HEK293 (cell line): Measurements from ENCODE around the gene TTC34.

Source experiments
- CTCF ChIA-PET: fragments of 350-600 bp; formaldehyde crosslinking; extraction: SDS; loops from one replicate; lab custom pipeline; 2021; ENCODE audit warnings: antibody characterized with exemption; lab: Yijun Ruan, JAX
- POLR2A ChIA-PET: fragments of 300-600 bp; formaldehyde crosslinking; extraction: SDS; loops from one replicate; lab custom pipeline; 2020; ENCODE audit warnings: antibody characterized with exemption, inconsistent platforms; lab: Yijun Ruan, JAX
- H3K27ac ChIP-seq: fragments of 200-500 bp; sonication (Bioruptor generic); 2 replicates; pipeline ENCODE4 v1.5.1; 2014; ENCODE audit warnings: low read depth, low read length, control low read depth, inconsistent platforms; ENCODE audit errors: extremely low read depth
- H3K36me3 ChIP-seq, 2 experiments: fragments of 200-500 bp in 1 of 2; sonication (Bioruptor generic) in 1 of 2; 1 replicate in 1 of 2; 2 replicates in 1 of 2; pipeline ENCODE4 v1.5.1; 2014 to 2017; ENCODE audit warnings: inconsistent platforms in 2 of 2, low read length in 2 of 2; ENCODE audit not compliant: control insufficient read depth in 2 of 2, insufficient read depth in 1 of 2
- H3K4me1 ChIP-seq: fragments of 200-500 bp; sonication (Bioruptor generic); 2 replicates; pipeline ENCODE4 v1.5.1; 2014; ENCODE audit warnings: mild to moderate bottlenecking, low read length, inconsistent platforms; ENCODE audit not compliant: control insufficient read depth, insufficient read depth
- H3K4me3 ChIP-seq: 2 replicates; pipeline ENCODE4 v1.5.1; 2011; ENCODE audit warnings: low read depth, mild to moderate bottlenecking, control low read depth, low read length, moderate library complexity
- H3K9me3 ChIP-seq: fragments of 200-500 bp; sonication (Bioruptor generic); 2 replicates; pipeline ENCODE4 v1.5.1; 2014; ENCODE audit warnings: low read depth, low read length, inconsistent platforms; ENCODE audit not compliant: control insufficient read depth, insufficient read depth
- HIC1 ChIP-seq: fragments of 450-650 bp; formaldehyde crosslinking; IDR thresholded peaks from 2 replicates; pipeline ENCODE4 v1.5.1; 2016; ENCODE audit warnings: missing biosample characterization, missing genetic modification characterization
- HOXC10 ChIP-seq: sonication (generic); formaldehyde crosslinking; IDR thresholded peaks from 2 replicates; pipeline ENCODE4 v1.8.1; 2023; ENCODE audit warnings: mild to moderate bottlenecking, missing genetic modification reagents
- KLF10 ChIP-seq: fragments of 450-650 bp; IDR thresholded peaks from 2 replicates; pipeline ENCODE4 v1.5.1; 2018; ENCODE audit warnings: missing biosample characterization, mild to moderate bottlenecking, missing genetic modification characterization
- OSR2 ChIP-seq: fragments of 450-650 bp; formaldehyde crosslinking; IDR thresholded peaks from 2 replicates; pipeline ENCODE4 v1.5.1; 2016; ENCODE audit warnings: missing biosample characterization, missing genetic modification characterization
- TCF7L2 ChIP-seq: IDR thresholded peaks from 2 replicates; pipeline ENCODE4 v1.6.1; 2011; ENCODE audit warnings: low read depth, mild to moderate bottlenecking, inconsistent platforms, low read length, moderate library complexity, borderline replicate concordance
- ZBTB10 ChIP-seq: fragments of 450-650 bp; formaldehyde crosslinking; IDR thresholded peaks from 2 replicates; pipeline ENCODE4 v1.5.1; 2016; ENCODE audit warnings: missing biosample characterization, missing genetic modification characterization
- ZBTB11 ChIP-seq: fragments of 450-650 bp; formaldehyde crosslinking; conservative IDR thresholded peaks from 2 replicates; pipeline ENCODE4 v1.5.1; 2016; ENCODE audit warnings: low read depth, missing biosample characterization, missing genetic modification characterization
- ZBTB6 ChIP-seq: fragments of 450-650 bp; formaldehyde crosslinking; IDR thresholded peaks from 2 replicates; pipeline ENCODE4 v1.5.1; 2017; ENCODE audit warnings: missing biosample characterization, missing genetic modification characterization
- ZFHX2 ChIP-seq: fragments of 450-650 bp; formaldehyde crosslinking; conservative IDR thresholded peaks from 2 replicates; pipeline ENCODE4 v1.5.1; 2016; ENCODE audit warnings: missing biosample characterization, missing genetic modification characterization
- ZNF138 ChIP-seq: fragments of 450-650 bp; formaldehyde crosslinking; IDR thresholded peaks from 2 replicates; pipeline ENCODE4 v1.5.1; 2016; ENCODE audit warnings: missing biosample characterization, missing genetic modification characterization, borderline replicate concordance
- ZNF18 ChIP-seq: fragments of 450-650 bp; formaldehyde crosslinking; IDR thresholded peaks from 2 replicates; pipeline ENCODE4 v1.5.1; 2016; ENCODE audit warnings: missing biosample characterization, missing genetic modification characterization
- ZNF211 ChIP-seq: fragments of 450-650 bp; formaldehyde crosslinking; IDR thresholded peaks from 2 replicates; pipeline ENCODE4 v1.5.1; 2016; ENCODE audit warnings: low read depth, missing biosample characterization, missing genetic modification characterization
- ZNF23 ChIP-seq: fragments of 450-650 bp; formaldehyde crosslinking; IDR thresholded peaks from 2 replicates; pipeline ENCODE4 v1.5.1; 2016; ENCODE audit warnings: missing biosample characterization, missing genetic modification characterization, borderline replicate concordance
- ZNF292 ChIP-seq: fragments of 450-650 bp; formaldehyde crosslinking; IDR thresholded peaks from 2 replicates; pipeline ENCODE4 v1.5.1; 2016; ENCODE audit warnings: low read depth, missing biosample characterization, missing genetic modification characterization, borderline replicate concordance
- ZNF521 ChIP-seq: fragments of 450-650 bp; formaldehyde crosslinking; IDR thresholded peaks from 2 replicates; pipeline ENCODE4 v1.5.1; 2017; ENCODE audit warnings: missing biosample characterization, mild to moderate bottlenecking, missing genetic modification characterization
- ZNF76 ChIP-seq: fragments of 450-650 bp; formaldehyde crosslinking; IDR thresholded peaks from 2 replicates; pipeline ENCODE4; 2016; ENCODE audit warnings: low read depth, missing biosample characterization, missing genetic modification characterization, borderline replicate concordance
- ZNF768 ChIP-seq: fragments of 450-650 bp; formaldehyde crosslinking; IDR thresholded peaks from 2 replicates; pipeline ENCODE4 v1.5.1; 2018; ENCODE audit warnings: missing biosample characterization, mild to moderate bottlenecking, missing genetic modification characterization
- ZNF777 ChIP-seq: fragments of 450-650 bp; formaldehyde crosslinking; IDR thresholded peaks from 2 replicates; pipeline ENCODE4 v1.5.1; 2017; ENCODE audit warnings: missing biosample characterization, missing genetic modification characterization, borderline replicate concordance
- ZNF785 ChIP-seq: fragments of 450-650 bp; formaldehyde crosslinking; IDR thresholded peaks from 2 replicates; pipeline ENCODE4 v1.5.1; 2016; ENCODE audit warnings: missing biosample characterization, missing genetic modification characterization
- ZSCAN18 ChIP-seq: fragments of 450-650 bp; formaldehyde crosslinking; IDR thresholded peaks from 2 replicates; pipeline ENCODE4 v1.5.1; 2016; ENCODE audit warnings: missing biosample characterization, missing genetic modification characterization
- ZSCAN30 ChIP-seq: fragments of 450-650 bp; IDR thresholded peaks from 2 replicates; pipeline ENCODE4 v1.5.1; 2018; ENCODE audit warnings: missing biosample characterization, mild to moderate bottlenecking, missing genetic modification characterization, moderate library complexity
- ZSCAN4 ChIP-seq: fragments of 450-650 bp; formaldehyde crosslinking; IDR thresholded peaks from 2 replicates; pipeline ENCODE4 v1.5.1; 2017; ENCODE audit warnings: missing biosample characterization, missing genetic modification characterization

The TTC34 gene

GRCh38 chr1:2642560-2643413 lies 158.7 kb downstream of the TTC34 start:
- H3K4me1 ChIP-seq, result peaks cover 3% of the 10 kb centered on the region
- ChIA-PET POLR2A (no interaction called here), CTCF (no interaction called here)
- H3K36me3 ChIP-seq, result no peaks in the 10 kb centered on the region
- no peaks in the 10 kb centered on the region for H3K9me3 ChIP-seq
- peak overlapping the region; percentile 72 for H3K4me3 ChIP-seq
- peak overlapping the region; percentile 62; the same call in 1 of the 2 replicates for H3K27ac ChIP-seq
- TF ChIP-seq OSR2 (tag by site-specific recombination), result no peak
- TF ChIP-seq ZNF211 (tag by site-specific recombination), result no peak
- no peak for TF ChIP-seq ZSCAN4
- TF ChIP-seq ZBTB10, result peak; percentile 85
- 0 out of 2 replicates have a peak, but pooled peaks have one; percentile 34 for TF ChIP-seq KLF10 (tag by site-specific recombination)
- no peak for TF ChIP-seq ZSCAN18 (tag by site-specific recombination)
- TF ChIP-seq ZNF768, result no peak
- TF ChIP-seq HIC1 (tag by site-specific recombination), result no peak
- no peak for TF ChIP-seq ZNF23
- TF ChIP-seq ZNF76, result peak; percentile 54; the same call in 1 of the 2 replicates
- TF ChIP-seq HOXC10 (CRISPR knock-in tag), result no peak
- TF ChIP-seq ZNF785, result no peak
- TF ChIP-seq ZBTB11 (tag by site-specific recombination), result peak; percentile 67
- TF ChIP-seq ZNF521 (tag by site-specific recombination), result no peak
- no peak for TF ChIP-seq ZNF138
- TF ChIP-seq ZBTB6 (tag by site-specific recombination), result no peak
- peak; percentile 35; the same call in 1 of the 2 replicates for TF ChIP-seq ZFHX2 (tag by site-specific recombination)
- TF ChIP-seq ZNF777 (tag by site-specific recombination), result no peak
- TF ChIP-seq ZNF292 (tag by site-specific recombination), result no peak
- no peak for TF ChIP-seq ZNF18 (tag by site-specific recombination)
- TF ChIP-seq TCF7L2, result no peak
- 0 out of 2 replicates have a peak, but pooled peaks have one; percentile 6 for TF ChIP-seq ZSCAN30 (tag by site-specific recombination)
